Measurements from ENCODE around the gene OCIAD2. TPM values are rescaled to one million over a fixed set of nuclear protein-coding genes. Genes with fewer than 3 reads are reported as not detected.
A peak's percentile ranks its signal among the peaks of the same experiment; 100 is the strongest.

OCIAD2 gene
- total RNA-seq, 2 experiments from 2014 or later: 65.9 to 102 TPM

DNA sequence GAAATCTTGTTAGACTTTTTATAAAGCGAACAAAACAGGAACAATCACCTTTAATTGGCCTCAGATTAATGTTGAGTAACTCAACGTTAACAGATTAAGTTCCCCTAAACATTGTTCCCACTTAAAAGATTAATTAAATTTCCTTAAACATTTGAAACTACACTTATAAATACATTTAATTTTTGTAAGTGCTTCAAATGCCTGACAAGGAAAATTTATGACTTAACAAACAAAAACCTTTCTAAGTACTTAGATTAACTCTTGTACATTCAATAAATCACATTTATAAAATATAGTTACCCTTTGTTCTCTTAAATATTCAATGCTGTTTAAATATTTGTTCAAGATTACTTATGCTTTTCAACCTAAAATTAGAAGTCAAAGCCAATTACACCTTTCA, 39.4 kb upstream of the OCIAD2 start:
- Histone ChIP-seq H3K27ac (ENCODE audit: low read depth, low read length, poor library complexity, severe bottlenecking) (no peak overlapping the region), H3K4me2 (ENCODE audit: low read length) (no peak overlapping the region), H3K9me3 (ENCODE audit: low read length) (no peaks in the 10 kb centered on the region), H3K4me1 (ENCODE audit: insufficient read depth, low read length, poor library complexity, severe bottlenecking) (no peaks in the 10 kb centered on the region), H2AFZ (ENCODE audit: low read length) (no peak overlapping the region), H3K36me3 (ENCODE audit: insufficient read depth, low read length) (no peaks in the 10 kb centered on the region), H3K9me2 (ENCODE audit: insufficient read depth, low read length) (no peaks in the 10 kb centered on the region), H3K79me2 (ENCODE audit: insufficient read depth, low read depth, low read length) (no peaks in the 10 kb centered on the region), H4K20me1 (ENCODE audit: insufficient read depth, low read length) (no peaks in the 10 kb centered on the region), H3K4me3 (ENCODE audit: low read depth, low read length, poor library complexity, severe bottlenecking) (no peak overlapping the region)
- CTCF ChIA-PET (ENCODE audit: unreplicated experiment): no interaction called here
- TF ChIP-seq, protein P1, sequence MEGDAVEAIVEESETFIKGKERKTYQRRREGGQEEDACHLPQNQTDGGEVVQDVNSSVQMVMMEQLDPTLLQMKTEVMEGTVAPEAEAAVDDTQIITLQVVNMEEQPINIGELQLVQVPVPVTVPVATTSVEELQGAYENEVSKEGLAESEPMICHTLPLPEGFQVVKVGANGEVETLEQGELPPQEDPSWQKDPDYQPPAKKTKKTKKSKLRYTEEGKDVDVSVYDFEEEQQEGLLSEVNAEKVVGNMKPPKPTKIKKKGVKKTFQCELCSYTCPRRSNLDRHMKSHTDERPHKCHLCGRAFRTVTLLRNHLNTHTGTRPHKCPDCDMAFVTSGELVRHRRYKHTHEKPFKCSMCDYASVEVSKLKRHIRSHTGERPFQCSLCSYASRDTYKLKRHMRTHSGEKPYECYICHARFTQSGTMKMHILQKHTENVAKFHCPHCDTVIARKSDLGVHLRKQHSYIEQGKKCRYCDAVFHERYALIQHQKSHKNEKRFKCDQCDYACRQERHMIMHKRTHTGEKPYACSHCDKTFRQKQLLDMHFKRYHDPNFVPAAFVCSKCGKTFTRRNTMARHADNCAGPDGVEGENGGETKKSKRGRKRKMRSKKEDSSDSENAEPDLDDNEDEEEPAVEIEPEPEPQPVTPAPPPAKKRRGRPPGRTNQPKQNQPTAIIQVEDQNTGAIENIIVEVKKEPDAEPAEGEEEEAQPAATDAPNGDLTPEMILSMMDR (conservative IDR thresholded peaks at IDR 0.05; ENCODE audit: low read length): no peak
- TF ChIP-seq EZH2phosphoT487 (IDR thresholded peaks at IDR 0.05; ENCODE audit: borderline replicate concordance, low read depth, low read length): no peak
- POLR2A ChIA-PET: no interaction called here
- intact Hi-C loops (cut with micrococcal nuclease; ENCODE audit: unreplicated experiment): no loop called here
- no peak for DNase-seq (ENCODE audit: low spot score)
- BruUV-seq (replicated peaks): no TSS peak

DNA sequence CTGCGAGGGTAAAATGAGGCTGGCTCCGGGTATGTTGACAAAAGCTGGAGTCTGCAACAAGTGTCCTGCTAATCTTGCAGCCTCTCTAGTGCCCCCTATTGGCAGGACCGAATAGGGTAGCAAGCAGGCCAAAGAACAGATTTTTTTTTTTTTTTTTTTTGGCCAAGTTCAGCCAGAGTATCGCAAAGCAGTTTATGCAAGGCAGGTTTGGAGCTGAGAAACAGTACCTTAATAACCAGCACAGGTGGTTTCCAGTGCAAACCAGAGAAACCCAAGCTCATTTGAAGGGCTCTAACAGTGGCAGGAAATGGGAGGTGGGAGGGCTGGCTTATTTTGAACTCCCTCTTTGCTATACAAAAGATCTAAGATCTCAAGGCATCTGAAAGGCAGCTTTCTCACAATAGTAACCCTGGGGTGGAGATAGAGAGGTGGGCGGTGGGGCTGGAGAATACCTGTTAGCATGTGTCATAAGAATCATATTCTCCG, 38.2 kb upstream of the OCIAD2 start:
- H3K4me2 ChIP-seq (ENCODE audit: low read length): no peak overlapping the region
- H3K79me2 ChIP-seq (ENCODE audit: insufficient read depth, low read depth, low read length): no peaks in the 10 kb centered on the region
- H3K27ac ChIP-seq (ENCODE audit: low read depth, low read length, poor library complexity, severe bottlenecking): no peak overlapping the region
- ChIA-PET POLR2A (interaction anchor here (0.6 to 0.7 kb wide), 4 partner anchors 12 to 544 kb away, joined by 3 to 5 read pairs (median 3); no protein-coding TSS in a partner anchor), CTCF (ENCODE audit: unreplicated experiment) (no interaction called here)
- BruUV-seq (replicated peaks): no TSS peak
- H3K36me3 ChIP-seq (ENCODE audit: insufficient read depth, low read length): no peaks in the 10 kb centered on the region
- DNase-seq (ENCODE audit: low spot score): peak; percentile 37
- no peak overlapping the region for H3K4me3 ChIP-seq (ENCODE audit: low read depth, low read length, poor library complexity, severe bottlenecking)
- H4K20me1 ChIP-seq (ENCODE audit: insufficient read depth, low read length): no peaks in the 10 kb centered on the region
- H3K4me1 ChIP-seq (ENCODE audit: insufficient read depth, low read length, poor library complexity, severe bottlenecking): no peaks in the 10 kb centered on the region
- H3K9me2 ChIP-seq (ENCODE audit: insufficient read depth, low read length): no peaks in the 10 kb centered on the region
- H3K9me3 ChIP-seq (ENCODE audit: low read length): no peaks in the 10 kb centered on the region
- intact Hi-C loops (cut with micrococcal nuclease; ENCODE audit: unreplicated experiment): no loop called here
- no peak for TF ChIP-seq EZH2phosphoT487 (IDR thresholded peaks at IDR 0.05; ENCODE audit: borderline replicate concordance, low read depth, low read length)
- TF ChIP-seq, protein P1 (conservative IDR thresholded peaks at IDR 0.05; ENCODE audit: low read length): peak; percentile 84
- no peak overlapping the region for H2AFZ ChIP-seq (ENCODE audit: low read length)

DNA sequence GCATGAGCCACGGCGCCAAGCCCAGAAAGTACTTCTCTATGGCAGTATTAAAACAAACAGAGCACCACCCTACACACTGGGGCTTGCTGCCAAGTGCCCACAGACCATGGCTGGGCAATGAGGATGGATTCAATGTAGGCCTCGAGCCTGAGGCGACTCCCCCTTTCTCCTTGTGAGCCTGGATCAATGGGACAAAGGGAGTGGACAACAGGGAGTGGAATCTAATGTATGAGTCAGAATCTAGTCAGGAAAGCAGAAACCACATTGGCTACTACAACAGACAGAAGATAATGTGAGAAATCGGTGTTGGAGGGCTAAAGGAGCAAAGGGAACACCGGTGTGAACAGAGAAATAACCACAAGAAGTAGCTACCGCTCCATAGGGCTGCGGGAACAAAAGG, 37.7 kb upstream of the OCIAD2 start:
- Histone ChIP-seq H3K4me3 (ENCODE audit: low read depth, low read length, poor library complexity, severe bottlenecking) (no peak overlapping the region), H2AFZ (ENCODE audit: low read length) (no peak overlapping the region), H4K20me1 (ENCODE audit: insufficient read depth, low read length) (no peaks in the 10 kb centered on the region), H3K36me3 (ENCODE audit: insufficient read depth, low read length) (no peaks in the 10 kb centered on the region), H3K9me2 (ENCODE audit: insufficient read depth, low read length) (no peaks in the 10 kb centered on the region), H3K4me2 (ENCODE audit: low read length) (no peak overlapping the region), H3K79me2 (ENCODE audit: insufficient read depth, low read depth, low read length) (no peaks in the 10 kb centered on the region), H3K27ac (ENCODE audit: low read depth, low read length, poor library complexity, severe bottlenecking) (no peak overlapping the region), H3K9me3 (ENCODE audit: low read length) (no peaks in the 10 kb centered on the region), H3K4me1 (ENCODE audit: insufficient read depth, low read length, poor library complexity, severe bottlenecking) (no peaks in the 10 kb centered on the region)
- DNase-seq (ENCODE audit: low spot score): no peak
- POLR2A ChIA-PET: interaction anchor here (0.6 to 0.7 kb wide), 2 partner anchors 20 to 160 kb away, joined by 5 read pairs; no protein-coding TSS in a partner anchor
- TF ChIP-seq, protein P1 (conservative IDR thresholded peaks at IDR 0.05; ENCODE audit: low read length): no peak
- no peak for TF ChIP-seq EZH2phosphoT487 (IDR thresholded peaks at IDR 0.05; ENCODE audit: borderline replicate concordance, low read depth, low read length)
- intact Hi-C loops (cut with micrococcal nuclease; ENCODE audit: unreplicated experiment): no loop called here
- CTCF ChIA-PET (ENCODE audit: unreplicated experiment): no interaction called here
- BruUV-seq (replicated peaks): no TSS peak
